Gastroesophageal sphincter (tissue), 4 donors: Measurements from ENCODE around the gene CBX8. TPM values are rescaled to one million over a fixed set of nuclear protein-coding genes. Genes with fewer than 3 reads are reported as not detected.

ENCODE experiments used
- ATAC-seq: fragments of 150-250 bp; one replicate; pipeline ENCODE4 v1.9.1; 2016; ENCODE audit warnings: mild to moderate bottlenecking, moderate library complexity
- H3K27ac ChIP-seq, 4 donors: fragments of 200-600 bp; sonication (generic) in 3 of 4; 1 replicate in 3 of 4; 2 replicates in 1 of 4; pipeline ENCODE4 v1.5.1; 2016 to 2019
- H3K27me3 ChIP-seq: fragments of 200-600 bp; sonication (generic); one replicate; pipeline ENCODE4 v1.5.1; 2019
- H3K36me3 ChIP-seq, 2 donors: fragments of 200-600 bp; sonication (generic); one replicate each; pipeline ENCODE4 v1.5.1; 2019; ENCODE audit warnings: control low read depth in 1 of 2
- H3K4me1 ChIP-seq, 3 donors: fragments of 200-600 bp; sonication (generic); 1 replicate in 2 of 3; 2 replicates in 1 of 3; pipeline ENCODE4 v1.5.1; 2016 to 2019; ENCODE audit warnings: control low read depth in 2 of 3
- H3K4me3 ChIP-seq, 2 donors: fragments of 200-600 bp; sonication (generic); one replicate each; pipeline ENCODE4 v1.5.1; 2019; ENCODE audit warnings: mild to moderate bottlenecking in 1 of 2, moderate library complexity in 1 of 2
- H3K9me3 ChIP-seq, 3 donors: fragments of 200-600 bp; sonication (generic); one replicate each; pipeline ENCODE4 v1.5.1; 2017 to 2019; ENCODE audit warnings: control low read depth in 2 of 3
- EP300 ChIP-seq: sonication (generic); formaldehyde crosslinking; IDR thresholded peaks from one replicate; pipeline ENCODE4 v1.6.1; 2017; ENCODE audit warnings: antibody characterized with exemption, mild to moderate bottlenecking
- POLR2A ChIP-seq, 2 donors: fragments of 450-650 bp; IDR thresholded peaks; one replicate each; pipeline ENCODE4 v1.6.1; 2017; ENCODE audit warnings: antibody characterized with exemption in 2 of 2, mild to moderate bottlenecking in 2 of 2, moderate library complexity in 1 of 2
- POLR2AphosphoS5 ChIP-seq: sonication (generic); formaldehyde crosslinking; IDR thresholded peaks from one replicate; pipeline ENCODE4 v1.6.1; 2017; ENCODE audit warnings: antibody characterized with exemption
- WGBS, 2 donors: methylation state at CpG; one replicate each; pipeline ENCODE4 v1.1.5; 2018; ENCODE audit warnings: low coverage in 1 of 2; 5-methylcytosine and 5-hydroxymethylcytosine counted together
- total RNA-seq, 4 donors: library from RNA; depleted of rRNA; stranded (reverse); fragments of >200 nt; gene quantifications; one replicate each; pipeline ENCODE4 v1.1.0, GENCODE V29; 2016
- TF ChIP-seq, protein P1 (sequence below), 4 experiments: fragments of 200-600 bp in 2 of 4; fragments of 450-650 bp in 2 of 4; sonication (generic) in 1 of 4; IDR thresholded peaks; one replicate each; pipeline ENCODE4 v1.5.1; 2017 to 2019; ENCODE audit warnings: antibody characterized with exemption in 4 of 4, mild to moderate bottlenecking in 2 of 4, moderate library complexity in 2 of 4

CBX8 gene
- total RNA-seq, 4 donors from 2014 or later: 0.40 to 10.6 (median 3.9) TPM

DNA sequence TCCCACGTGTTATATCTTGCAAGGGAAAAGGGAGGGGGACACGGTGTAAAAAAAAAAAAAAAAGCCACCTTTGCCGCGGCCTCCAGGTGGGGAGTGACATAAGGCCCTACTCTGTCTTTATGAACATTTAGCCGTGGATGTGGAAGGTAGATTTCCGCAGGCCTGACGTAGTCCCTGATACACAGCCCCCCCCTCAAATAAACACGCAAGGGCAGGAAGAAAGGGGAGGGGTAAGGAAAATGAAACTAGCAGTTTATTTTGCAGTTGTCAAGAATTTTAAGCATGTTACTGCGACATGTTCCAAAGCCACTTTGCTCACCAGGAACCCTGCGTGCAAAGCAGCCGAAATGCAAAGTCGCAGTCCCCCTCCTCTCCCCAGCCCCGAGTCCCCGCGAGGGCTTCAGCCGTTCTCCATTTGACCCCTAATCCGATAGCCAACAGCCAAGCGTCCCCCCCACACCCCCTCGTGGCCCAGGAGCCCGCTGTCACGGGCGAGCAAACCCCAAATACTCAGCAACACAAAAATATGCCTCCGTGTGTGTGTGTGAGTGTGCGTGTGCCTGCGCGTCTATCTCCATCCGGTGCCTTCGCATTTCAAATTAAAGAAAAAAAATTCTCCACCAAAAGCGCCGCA lies 41.1 kb upstream of the CBX8 start:
- H3K27me3 ChIP-seq: peaks cover 35% of the 10 kb centered on the region
- H3K4me1 ChIP-seq: peaks cover 0 to 76% (median 36%) of the 10 kb centered on the region in 3 donors
- WGBS, 2 donors: 0 to 1% methylated on average over 5 to 24 of the region's 30 CpGs
- H3K4me3 ChIP-seq: peak overlapping the region; percentile 72 to 84
- TF ChIP-seq POLR2A (IDR thresholded peaks at IDR 0.05) (no peak), POLR2AphosphoS5 (no peak), EP300 (no peak)
- TF ChIP-seq, protein P1, sequence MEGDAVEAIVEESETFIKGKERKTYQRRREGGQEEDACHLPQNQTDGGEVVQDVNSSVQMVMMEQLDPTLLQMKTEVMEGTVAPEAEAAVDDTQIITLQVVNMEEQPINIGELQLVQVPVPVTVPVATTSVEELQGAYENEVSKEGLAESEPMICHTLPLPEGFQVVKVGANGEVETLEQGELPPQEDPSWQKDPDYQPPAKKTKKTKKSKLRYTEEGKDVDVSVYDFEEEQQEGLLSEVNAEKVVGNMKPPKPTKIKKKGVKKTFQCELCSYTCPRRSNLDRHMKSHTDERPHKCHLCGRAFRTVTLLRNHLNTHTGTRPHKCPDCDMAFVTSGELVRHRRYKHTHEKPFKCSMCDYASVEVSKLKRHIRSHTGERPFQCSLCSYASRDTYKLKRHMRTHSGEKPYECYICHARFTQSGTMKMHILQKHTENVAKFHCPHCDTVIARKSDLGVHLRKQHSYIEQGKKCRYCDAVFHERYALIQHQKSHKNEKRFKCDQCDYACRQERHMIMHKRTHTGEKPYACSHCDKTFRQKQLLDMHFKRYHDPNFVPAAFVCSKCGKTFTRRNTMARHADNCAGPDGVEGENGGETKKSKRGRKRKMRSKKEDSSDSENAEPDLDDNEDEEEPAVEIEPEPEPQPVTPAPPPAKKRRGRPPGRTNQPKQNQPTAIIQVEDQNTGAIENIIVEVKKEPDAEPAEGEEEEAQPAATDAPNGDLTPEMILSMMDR (IDR thresholded peaks at IDR 0.05): no peak
- H3K36me3 ChIP-seq: peaks cover 0 to 26% of the 10 kb centered on the region in 2 donors
- peaks cover 0 to 16% (median 0%) of the 10 kb centered on the region in 3 donors for H3K9me3 ChIP-seq
- peak overlapping the region; percentile 90 to 99 (median 98) for H3K27ac ChIP-seq
- ATAC-seq: no peak

- peak; percentile 32 for ATAC-seq
- Histone ChIP-seq H3K4me1 (peaks cover 3 to 76% (median 36%) of the 10 kb centered on the region in 3 donors), H3K27me3 (peaks cover 27% of the 10 kb centered on the region), H3K36me3 (peaks cover 0 to 28% of the 10 kb centered on the region in 2 donors), H3K4me3 (peak overlapping the region; percentile 72 to 84), H3K9me3 (peaks cover 0 to 16% (median 0%) of the 10 kb centered on the region in 3 donors), H3K27ac (peak overlapping the region in 3 of 4 donors; percentile 9 to 98 (median 98))
- TF ChIP-seq EP300: no peak
- TF ChIP-seq POLR2A (IDR thresholded peaks at IDR 0.05): no peak
- peak; percentile 42 for TF ChIP-seq POLR2AphosphoS5
- TF ChIP-seq, protein P1 (IDR thresholded peaks at IDR 0.05): peak in 2 of 4 experiments; percentile 34 to 40
- WGBS, 2 donors: 20% methylated on average over 3 of the region's 41 CpGs; no CpG with 5 or more reads in 1 of the 2 donors
These were observed 40.4 kb upstream of the CBX8 start for GRCh38 chr17:79836972-79837887.

DNA sequence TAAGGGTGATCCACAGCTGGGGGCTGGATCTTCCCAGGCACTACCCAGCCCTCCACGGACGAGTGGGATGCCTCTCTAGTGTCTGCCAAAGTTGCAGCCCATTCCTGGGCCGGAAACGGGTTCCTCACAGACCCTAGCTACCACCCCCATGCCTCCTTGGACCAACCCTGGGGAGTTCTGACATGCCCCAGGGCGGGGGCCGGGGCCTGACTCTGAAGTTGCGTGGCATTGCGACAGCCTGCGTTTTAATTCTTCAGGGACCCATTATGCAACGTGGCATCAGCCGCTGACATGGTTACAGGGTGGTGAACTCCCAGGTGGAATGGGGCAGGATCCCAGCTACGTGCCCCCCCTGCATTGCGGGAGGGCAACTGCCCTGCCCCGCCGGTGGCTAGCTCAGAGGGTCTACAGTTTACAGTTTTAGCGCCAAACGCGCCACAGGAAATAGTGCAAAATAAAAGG lies 39.7 kb upstream of the CBX8 start:
- no peak for TF ChIP-seq POLR2A (IDR thresholded peaks at IDR 0.05)
- TF ChIP-seq, protein P1 (IDR thresholded peaks at IDR 0.05): no peak
- TF ChIP-seq POLR2AphosphoS5: no peak
- TF ChIP-seq EP300: no peak
- Histone ChIP-seq H3K27me3 (peaks cover 20% of the 10 kb centered on the region), H3K9me3 (peaks cover 0 to 16% (median 0%) of the 10 kb centered on the region in 3 donors), H3K27ac (peak overlapping the region in 1 of 4 donors; percentile 98), H3K36me3 (peaks cover 0 to 28% of the 10 kb centered on the region in 2 donors), H3K4me1 (peaks cover 5 to 76% (median 42%) of the 10 kb centered on the region in 3 donors), H3K4me3 (peak overlapping the region in 1 of 2 donors; percentile 84)
- WGBS, 2 donors: 50% methylated on average over 2 of the region's 18 CpGs; no CpG with 5 or more reads in 1 of the 2 donors
- no peak for ATAC-seq

DNA sequence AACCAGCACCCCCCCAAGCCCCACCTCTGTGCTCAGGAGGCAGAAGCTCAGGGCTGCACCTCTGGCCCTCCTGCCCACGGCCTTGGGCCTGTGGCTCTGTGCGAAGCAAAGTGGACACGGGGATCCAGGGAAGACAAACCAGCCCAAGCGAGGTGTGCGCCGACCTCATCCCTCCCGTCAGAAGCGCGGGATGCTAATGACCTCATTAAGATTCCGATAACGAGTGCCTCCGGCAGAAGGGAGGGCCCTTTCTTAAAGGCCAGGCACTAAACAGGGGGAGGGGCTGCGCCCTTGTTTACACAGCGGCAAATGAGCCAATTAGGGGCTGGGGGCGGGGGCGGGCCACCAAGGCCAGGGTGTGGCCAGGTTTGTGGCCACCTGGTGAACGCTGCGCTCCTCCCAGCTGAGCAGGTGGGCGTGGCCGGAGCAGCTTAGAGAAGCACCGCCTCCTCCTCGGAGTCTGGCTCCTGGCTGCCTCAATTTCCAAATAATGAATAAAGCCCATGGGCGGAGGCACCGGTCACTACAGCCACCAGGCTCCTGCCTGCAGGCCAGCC lies 39.2 kb upstream of the CBX8 start:
- TF ChIP-seq, protein P1 (IDR thresholded peaks at IDR 0.05): no peak
- TF ChIP-seq EP300: no peak
- TF ChIP-seq POLR2A (IDR thresholded peaks at IDR 0.05): no peak
- TF ChIP-seq POLR2AphosphoS5: no peak
- no peak for ATAC-seq

More for the DNA sequence above, 39.2 kb upstream of the CBX8 start:
- H3K4me1 ChIP-seq: peaks cover 5 to 76% (median 46%) of the 10 kb centered on the region in 3 donors
- peaks cover 15% of the 10 kb centered on the region for H3K27me3 ChIP-seq
- peaks cover 0 to 11% (median 0%) of the 10 kb centered on the region in 3 donors for H3K9me3 ChIP-seq
- WGBS, 2 donors: 70 to 88% methylated on average over 2 to 4 of the region's 24 CpGs
- no peak overlapping the region for H3K4me3 ChIP-seq
- H3K27ac ChIP-seq: no peak overlapping the region
- H3K36me3 ChIP-seq: peaks cover 0 to 28% of the 10 kb centered on the region in 2 donors
